Measurements from ENCODE around the gene TAS2R31.
"Not testable (repeated sequence)": the region's sequence is repeated elsewhere in the genome, so short reads cannot be mapped to it uniquely, and the experiment has no call there.

- not testable (repeated sequence) for TF ChIP-seq POLR2A (IDR thresholded peaks at IDR 0.05; ENCODE audit: low read depth); CTCF (IDR thresholded peaks at IDR 0.05); EP300 (IDR thresholded peaks at IDR 0.05); POLR2AphosphoS5 (IDR thresholded peaks at IDR 0.05)
Observed at GRCh38 chr12:11062194-11062593, 31.0 kb upstream of the TAS2R31 start, which contains the start of gene TAS2R46.

All from esophagus muscularis mucosa (tissue), 4 donors.